Measurements from ENCODE around the gene SPATS1.
A peak's percentile ranks its signal among the peaks of the same experiment; 100 is the strongest.

Gene SPATS1, protein sequence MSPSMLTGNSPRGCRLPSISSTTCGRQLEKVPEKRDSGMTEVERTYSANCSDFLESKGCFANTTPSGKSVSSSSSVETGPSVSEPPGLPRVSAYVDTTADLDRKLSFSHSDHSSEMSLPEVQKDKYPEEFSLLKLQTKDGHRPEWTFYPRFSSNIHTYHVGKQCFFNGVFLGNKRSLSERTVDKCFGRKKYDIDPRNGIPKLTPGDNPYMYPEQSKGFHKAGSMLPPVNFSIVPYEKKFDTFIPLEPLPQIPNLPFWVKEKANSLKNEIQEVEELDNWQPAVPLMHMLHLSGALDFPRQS

DNA sequence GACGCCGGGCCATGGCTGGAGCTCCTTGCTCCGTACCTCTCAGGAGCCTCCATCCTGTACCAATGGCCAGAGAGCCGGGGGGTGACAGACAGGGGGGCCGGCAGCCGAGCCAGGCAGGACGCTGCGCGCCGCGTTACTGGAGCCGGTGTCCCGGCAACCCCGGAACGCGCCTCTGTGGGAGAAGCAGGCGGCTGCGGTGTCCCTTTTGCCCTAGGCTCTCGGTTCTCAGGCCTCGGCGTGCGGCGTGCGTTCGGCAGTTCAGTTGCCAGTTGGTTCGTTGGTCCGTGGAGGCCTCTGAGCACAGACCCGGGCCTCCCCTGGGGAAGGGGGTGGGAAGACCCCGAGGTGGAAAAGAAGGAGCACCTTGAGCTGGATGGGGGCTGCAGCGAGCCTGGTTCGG, at the start of gene SPATS1:
Gene SPATS1 (plus strand): TSS at position 162 of the 400 bp plus-strand sequence. CDS start 446 bp downstream, outside the sequence.
- H3K27ac Mint-ChIP-seq = no peak within 1 kb of the TSS
- no peak for DNase-seq
- no peaks in the 10 kb centered on the region for H3K36me3 Mint-ChIP-seq (ENCODE audit: low read depth)
- peaks cover 6% of the 10 kb centered on the region for H3K4me1 Mint-ChIP-seq (ENCODE audit: low read depth)
- peaks cover 56% of the 10 kb centered on the region for H3K27me3 Mint-ChIP-seq
- H3K4me3 Mint-ChIP-seq = no peak within 1 kb of the TSS
- H3K9me3 Mint-ChIP-seq = no peaks in the 10 kb centered on the region

DNA sequence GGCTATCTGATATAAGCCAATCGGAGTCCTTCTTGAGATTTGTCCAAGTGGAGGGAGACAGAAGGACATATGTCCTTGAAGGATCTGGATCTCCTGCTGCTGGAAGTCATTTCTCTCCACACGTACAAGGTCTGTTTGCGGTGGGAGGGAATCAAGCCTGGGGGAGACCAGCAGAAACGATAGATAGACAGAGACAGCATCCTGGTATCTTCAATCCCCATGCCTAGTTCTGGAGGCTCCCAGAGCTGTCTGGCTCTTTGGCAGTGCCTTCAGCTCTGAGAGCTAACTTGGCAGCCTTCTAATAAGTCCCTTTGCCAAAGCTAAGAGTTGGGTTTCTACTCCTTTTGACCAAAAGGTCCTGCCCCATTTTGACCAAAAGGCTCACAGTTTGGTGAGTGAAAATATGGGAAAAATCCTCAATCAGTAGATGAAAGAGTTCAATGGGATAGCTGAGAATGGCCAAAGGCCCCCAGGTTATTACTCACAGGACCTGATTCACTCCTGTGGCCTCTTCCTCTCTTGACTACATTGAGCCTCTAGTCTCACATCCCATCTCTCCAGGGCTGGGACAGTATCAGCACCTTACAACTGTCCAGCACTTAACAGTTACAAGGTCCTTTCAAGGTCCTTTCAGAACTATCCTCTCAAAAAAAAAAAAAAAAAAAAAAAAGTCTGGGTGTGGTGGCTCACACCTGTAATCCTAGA, 49.6 kb upstream of the SPATS1 start:
- Mint-ChIP-seq H3K4me3 (no peak overlapping the region), H3K4me1 (ENCODE audit: low read depth) (peaks cover 10% of the 10 kb centered on the region), H3K36me3 (ENCODE audit: low read depth) (no peaks in the 10 kb centered on the region), H3K27ac (no peak overlapping the region), H3K27me3 (peaks cover 83% of the 10 kb centered on the region), H3K9me3 (no peaks in the 10 kb centered on the region)
- no peak for DNase-seq

DNA sequence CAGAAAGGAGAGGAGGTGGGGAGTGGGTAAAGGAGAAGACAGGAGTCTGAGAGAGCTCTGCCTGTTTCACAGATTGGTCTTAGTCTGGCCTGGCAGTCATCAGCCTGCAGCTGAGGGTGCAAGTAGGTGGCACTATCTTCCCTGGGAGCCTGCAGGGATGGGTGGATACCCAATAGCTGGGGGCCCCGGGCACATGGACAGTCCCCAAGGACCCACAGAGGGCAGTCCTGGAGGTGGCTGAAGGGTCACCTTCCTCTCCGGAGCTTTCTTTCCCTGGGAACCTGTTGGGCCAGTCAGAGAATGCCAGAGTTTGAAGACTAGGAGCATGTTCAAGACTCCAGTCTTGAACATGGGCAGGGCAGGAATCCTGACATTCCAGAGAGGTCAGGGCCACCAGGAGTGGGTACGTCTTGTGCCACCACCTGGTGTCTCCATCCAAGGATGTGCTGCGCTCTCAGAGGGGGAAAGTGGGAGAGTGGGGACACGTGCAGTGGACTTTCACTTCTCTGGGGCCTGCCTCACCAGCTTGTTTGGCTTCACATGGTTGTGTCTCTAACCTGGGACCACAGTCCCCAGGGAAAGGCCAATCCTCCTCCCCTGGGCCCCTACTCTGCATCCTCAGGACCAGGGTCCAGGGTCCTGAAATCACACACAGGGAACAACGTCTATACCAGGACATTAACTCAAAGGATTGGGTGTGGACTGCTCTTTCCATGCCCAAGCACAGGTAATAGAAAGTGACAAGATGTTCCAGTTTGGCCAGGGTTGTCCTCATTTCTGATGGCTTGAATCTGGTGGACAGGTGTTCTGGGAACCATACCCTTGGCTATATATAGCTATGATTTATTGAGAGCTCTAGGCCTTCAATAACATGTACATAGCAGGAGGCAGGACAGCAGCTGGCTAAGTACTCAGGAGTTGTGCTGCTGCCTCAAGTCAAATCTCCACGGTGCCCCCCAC, 47.3 kb upstream of the SPATS1 start:
- Mint-ChIP-seq H3K9me3 (no peaks in the 10 kb centered on the region), H3K4me3 (no peak overlapping the region), H3K4me1 (ENCODE audit: low read depth) (peaks cover 15% of the 10 kb centered on the region), H3K27ac (no peak overlapping the region), H3K27me3 (peaks cover 77% of the 10 kb centered on the region), H3K36me3 (ENCODE audit: low read depth) (peaks cover 9% of the 10 kb centered on the region)
- no peak for DNase-seq

DNA sequence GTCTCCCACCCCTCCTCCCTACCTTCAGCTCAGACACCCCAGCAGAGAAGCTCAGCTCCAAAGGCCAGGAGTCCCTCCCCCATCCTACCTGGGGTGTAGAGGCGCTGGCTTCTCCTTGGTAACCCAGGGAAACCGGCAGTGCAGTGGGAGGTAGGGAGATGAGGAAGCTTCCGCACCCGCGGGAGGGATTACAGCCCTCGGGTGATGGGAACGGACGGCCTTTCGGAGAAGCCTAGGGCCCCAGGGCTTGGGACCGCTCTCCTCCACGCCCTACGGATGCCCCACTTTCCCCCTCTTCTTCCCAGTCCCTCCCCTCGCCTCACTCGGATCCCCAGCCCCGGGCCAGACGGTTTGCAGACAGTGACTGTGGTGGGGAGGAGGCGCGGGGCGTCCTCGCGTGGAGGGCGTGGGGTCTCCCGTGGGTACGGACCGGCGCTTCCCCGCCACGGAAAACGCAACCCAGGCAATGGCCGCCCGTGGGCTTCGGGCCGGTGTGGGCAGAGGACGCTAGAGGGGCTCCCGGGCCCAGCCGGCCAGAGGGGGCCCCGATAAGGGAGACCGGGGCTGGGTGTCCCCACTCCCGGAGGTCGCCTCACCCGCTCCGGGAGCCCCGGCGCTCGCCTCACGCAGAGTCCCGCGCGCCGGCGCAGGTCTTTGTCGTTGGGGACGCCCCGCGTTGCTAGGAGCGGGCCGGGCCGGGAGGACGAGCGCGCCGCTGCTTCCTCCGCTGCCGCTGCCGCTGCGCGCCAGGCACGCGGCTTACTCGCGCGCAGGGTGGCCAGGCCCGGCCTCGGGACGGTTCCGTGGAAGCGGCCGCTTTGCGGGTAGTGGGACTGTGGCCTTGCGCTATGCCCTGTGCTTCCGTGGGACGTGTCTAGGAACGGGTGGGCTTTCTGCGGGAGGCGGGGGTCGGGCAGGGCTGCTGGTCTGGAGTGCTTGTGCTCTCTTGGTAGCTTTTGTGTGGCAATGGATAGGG, 45.1 kb upstream of the SPATS1 start:
- Mint-ChIP-seq H3K27me3 (peaks cover 56% of the 10 kb centered on the region), H3K27ac (no peak overlapping the region), H3K36me3 (ENCODE audit: low read depth) (peaks cover 31% of the 10 kb centered on the region)

DNA sequence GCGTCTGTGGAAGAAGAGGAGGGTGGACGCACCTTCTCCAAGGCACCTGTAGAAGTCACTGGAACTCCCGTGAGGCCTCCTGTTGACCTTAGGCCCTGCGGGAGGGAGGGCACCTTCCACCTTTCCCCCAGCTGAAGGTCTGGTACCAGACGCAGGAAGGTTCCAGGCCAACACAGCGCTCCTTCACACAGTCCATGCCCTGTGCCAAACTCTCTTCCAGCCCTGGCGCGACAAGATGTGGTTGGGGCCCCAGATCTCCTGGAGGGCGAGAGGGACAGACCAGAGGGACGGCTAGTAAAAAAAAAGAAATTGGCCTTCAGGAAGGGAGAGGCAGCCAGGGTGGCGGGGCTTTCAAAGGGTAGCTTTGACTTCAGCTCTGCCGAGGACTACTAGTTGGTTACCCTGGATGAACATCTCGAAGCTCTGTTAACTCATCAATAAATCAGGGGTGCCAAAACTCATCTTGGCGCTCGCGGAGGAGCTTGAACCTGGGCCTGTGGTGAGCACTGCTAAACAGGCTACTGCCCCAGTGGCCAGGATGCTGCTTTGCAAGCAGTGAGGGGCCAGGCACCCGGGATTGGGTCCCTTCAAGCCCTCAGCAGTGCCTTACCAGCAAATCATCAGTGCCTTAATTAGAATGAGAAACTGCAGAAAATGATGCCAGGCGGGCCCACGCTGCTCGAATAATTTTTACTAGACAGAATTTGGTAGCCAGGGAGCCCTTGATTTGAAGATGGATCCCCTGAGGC, 44.2 kb upstream of the SPATS1 start:
- Mint-ChIP-seq H3K27ac (no peak overlapping the region), H3K27me3 (peaks cover 50% of the 10 kb centered on the region), H3K4me3 (peak overlapping the region; percentile 50), H3K36me3 (ENCODE audit: low read depth) (peaks cover 40% of the 10 kb centered on the region), H3K9me3 (no peaks in the 10 kb centered on the region), H3K4me1 (ENCODE audit: low read depth) (peaks cover 15% of the 10 kb centered on the region)
- DNase-seq = no peak

More for the DNA sequence above, 45.1 kb upstream of the SPATS1 start:
- Mint-ChIP-seq H3K4me3 (peak overlapping the region; percentile 50), H3K4me1 (ENCODE audit: low read depth) (peaks cover 15% of the 10 kb centered on the region), H3K9me3 (no peaks in the 10 kb centered on the region)
- DNase-seq = peak; percentile 76

DNA sequence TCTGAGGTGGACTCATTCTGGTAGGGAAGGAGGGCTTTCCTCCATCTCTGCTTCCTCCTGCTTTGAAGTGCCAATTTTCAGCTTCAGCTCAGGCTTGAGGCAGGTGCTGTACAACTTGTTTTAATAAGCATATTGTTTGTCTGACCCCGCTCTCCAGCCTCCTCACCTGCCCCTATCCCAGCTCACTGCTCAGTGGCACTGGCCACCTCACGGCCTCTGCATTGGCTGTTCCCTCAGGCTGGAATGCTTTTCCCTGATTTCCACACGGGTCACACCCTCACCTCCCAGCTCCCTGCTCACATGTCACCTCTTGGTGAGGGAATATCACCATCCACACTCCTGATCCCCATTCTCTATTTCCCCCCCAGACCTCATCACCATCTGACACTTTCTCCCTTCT, 43.6 kb upstream of the SPATS1 start:
- Mint-ChIP-seq H3K4me3 (no peak overlapping the region), H3K4me1 (ENCODE audit: low read depth) (peaks cover 15% of the 10 kb centered on the region), H3K9me3 (no peaks in the 10 kb centered on the region), H3K27me3 (peaks cover 44% of the 10 kb centered on the region), H3K27ac (no peak overlapping the region), H3K36me3 (ENCODE audit: low read depth) (peaks cover 46% of the 10 kb centered on the region)
- DNase-seq = no peak

DNA sequence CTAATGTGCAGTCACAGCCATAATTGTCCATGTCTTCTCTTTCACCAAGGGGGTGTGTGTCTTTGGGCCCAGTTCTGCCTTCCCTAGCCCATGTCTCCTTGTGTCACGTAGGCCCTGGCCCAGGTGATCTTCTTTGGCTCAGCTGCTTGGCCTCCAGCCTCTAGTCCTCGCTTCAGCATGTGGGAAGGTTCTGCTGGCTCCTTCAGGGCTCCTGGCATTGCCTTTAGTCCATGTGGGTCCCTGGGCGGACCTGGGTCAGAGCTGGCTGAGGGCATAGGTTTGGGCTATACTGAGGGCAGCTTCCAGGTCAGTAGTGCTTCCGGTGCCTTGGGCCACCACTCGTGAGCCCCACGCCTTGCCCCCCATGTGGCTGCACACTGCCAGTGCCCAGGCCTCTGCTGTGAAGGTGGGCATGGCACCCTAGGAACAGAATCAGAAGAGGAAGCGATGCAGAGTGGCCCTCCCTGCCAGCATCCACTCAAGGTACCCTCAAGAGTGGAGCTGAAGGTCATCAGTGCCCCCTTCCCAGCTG, 42.1 kb upstream of the SPATS1 start:
- DNase-seq = no peak
- H3K4me3 Mint-ChIP-seq = no peak overlapping the region
- H3K27ac Mint-ChIP-seq = no peak overlapping the region
- peaks cover 61% of the 10 kb centered on the region for H3K36me3 Mint-ChIP-seq (ENCODE audit: low read depth)
- H3K27me3 Mint-ChIP-seq = peaks cover 31% of the 10 kb centered on the region
- no peaks in the 10 kb centered on the region for H3K9me3 Mint-ChIP-seq
- peaks cover 15% of the 10 kb centered on the region for H3K4me1 Mint-ChIP-seq (ENCODE audit: low read depth)

DNA sequence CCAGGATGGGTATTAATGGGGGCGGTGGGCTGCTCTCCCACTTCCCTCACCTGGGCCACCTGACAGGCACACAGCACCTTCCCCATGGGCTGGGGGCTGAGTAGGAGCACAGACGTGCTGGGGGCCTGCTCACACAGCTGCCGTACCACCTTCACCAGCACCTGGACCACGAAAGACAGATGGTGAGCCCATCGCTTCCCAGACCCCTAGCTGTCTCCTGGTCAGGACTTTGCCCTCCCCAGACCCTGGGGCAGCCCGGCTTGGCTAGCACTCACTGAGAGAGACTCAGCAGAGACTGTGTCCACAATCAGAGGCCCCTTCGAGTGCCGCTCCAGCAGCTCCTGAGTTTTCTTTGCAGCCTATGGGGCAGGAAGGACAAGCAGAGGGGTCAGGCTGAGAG, 41.3 kb upstream of the SPATS1 start:
- Mint-ChIP-seq H3K9me3 (no peaks in the 10 kb centered on the region), H3K4me3 (no peak overlapping the region), H3K27me3 (peaks cover 26% of the 10 kb centered on the region), H3K4me1 (ENCODE audit: low read depth) (peaks cover 15% of the 10 kb centered on the region), H3K27ac (no peak overlapping the region), H3K36me3 (ENCODE audit: low read depth) (peaks cover 69% of the 10 kb centered on the region)
- no peak for DNase-seq

DNA sequence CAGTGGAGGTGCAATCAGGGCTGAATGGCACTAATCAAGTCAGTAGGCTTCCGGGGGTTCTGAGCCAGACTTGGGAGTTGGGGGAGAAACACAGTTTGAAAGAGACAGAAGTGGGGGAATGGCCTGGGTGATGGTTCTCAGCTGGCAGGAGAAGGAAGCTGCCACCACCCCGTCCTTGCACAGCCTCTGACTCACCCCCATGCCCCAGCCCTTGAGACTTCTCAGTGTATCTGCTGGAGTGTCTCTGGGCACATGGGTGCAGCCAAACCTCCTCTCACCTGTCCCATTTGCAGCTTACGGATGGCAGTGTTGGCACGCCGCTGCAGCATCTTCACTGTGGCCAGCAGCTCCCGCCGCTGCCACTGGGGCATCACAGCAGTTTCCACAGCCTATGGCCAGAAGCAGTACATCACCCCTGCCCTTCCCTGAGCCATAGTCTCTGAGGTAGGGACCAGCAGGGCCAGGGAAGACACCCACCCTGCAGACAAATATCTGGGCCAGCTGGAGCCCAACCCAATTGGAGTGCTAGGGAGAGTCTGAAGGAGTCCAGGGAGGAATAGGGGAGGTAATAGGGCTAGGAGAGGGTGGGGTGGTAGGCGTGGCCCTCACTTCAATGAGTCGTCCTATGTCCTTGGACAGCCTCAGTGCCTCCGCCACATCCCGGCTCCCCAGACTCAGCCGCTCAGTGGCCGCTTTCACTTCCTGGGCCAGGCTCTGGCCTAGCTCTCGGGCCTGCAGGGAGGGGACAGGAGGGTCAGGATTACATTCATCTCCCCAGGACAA, 40.5 kb upstream of the SPATS1 start:
- Mint-ChIP-seq H3K27ac (peak overlapping the region; percentile 12), H3K9me3 (no peaks in the 10 kb centered on the region)

DNA sequence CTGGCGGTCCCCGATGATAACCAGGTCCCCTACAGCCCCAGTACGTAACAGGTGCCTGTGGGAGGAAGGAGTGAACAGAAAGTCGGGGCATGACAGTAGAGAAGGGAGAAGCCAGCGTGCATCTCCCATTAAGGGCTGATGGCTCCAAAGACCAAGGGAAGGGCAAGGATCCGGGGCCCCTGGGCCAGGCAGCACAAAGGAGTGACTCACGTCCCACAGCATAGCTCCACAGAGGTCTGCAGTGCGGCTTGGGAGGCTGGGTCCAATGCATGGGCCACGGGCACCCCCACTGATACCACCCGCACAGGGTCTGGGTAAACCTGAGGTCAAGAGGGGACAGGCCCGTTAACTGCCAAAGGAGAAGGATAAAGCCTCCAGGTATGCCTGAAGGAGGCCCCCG, 39.6 kb upstream of the SPATS1 start:
- H3K27ac Mint-ChIP-seq = no peak overlapping the region
- no peaks in the 10 kb centered on the region for H3K9me3 Mint-ChIP-seq
- DNase-seq = no peak
- no peak overlapping the region for H3K4me3 Mint-ChIP-seq
- H3K4me1 Mint-ChIP-seq (ENCODE audit: low read depth) = peaks cover 4% of the 10 kb centered on the region
- peaks cover 85% of the 10 kb centered on the region for H3K36me3 Mint-ChIP-seq (ENCODE audit: low read depth)
- H3K27me3 Mint-ChIP-seq = peaks cover 12% of the 10 kb centered on the region

More for the DNA sequence above, 40.5 kb upstream of the SPATS1 start:
- H3K36me3 Mint-ChIP-seq (ENCODE audit: low read depth) = peaks cover 77% of the 10 kb centered on the region
- DNase-seq = no peak
- peaks cover 9% of the 10 kb centered on the region for H3K4me1 Mint-ChIP-seq (ENCODE audit: low read depth)
- H3K27me3 Mint-ChIP-seq = peaks cover 17% of the 10 kb centered on the region
- no peak overlapping the region for H3K4me3 Mint-ChIP-seq

DNA sequence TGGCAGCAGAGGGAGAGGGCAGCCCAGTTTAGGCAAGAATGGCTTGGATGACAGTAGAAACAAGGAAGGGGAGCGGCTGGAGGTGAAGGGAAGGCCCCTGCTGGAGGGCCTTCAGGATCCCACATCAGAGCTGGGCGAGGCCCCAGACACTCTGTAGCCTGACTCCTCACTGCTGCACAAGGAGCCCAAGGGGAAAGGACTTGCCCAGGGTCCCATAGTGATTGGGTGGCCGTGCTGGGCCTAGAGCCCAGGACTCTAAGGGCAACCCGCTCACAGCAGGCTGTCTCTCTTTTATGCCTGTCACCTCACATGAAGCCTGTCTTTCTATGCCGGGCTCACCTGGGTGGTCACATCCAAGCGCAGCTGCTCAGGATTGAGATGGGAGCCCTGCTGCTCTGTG, 38.6 kb upstream of the SPATS1 start:
- H3K9me3 Mint-ChIP-seq = no peaks in the 10 kb centered on the region
- H3K4me1 Mint-ChIP-seq (ENCODE audit: low read depth) = no peaks in the 10 kb centered on the region
- H3K27me3 Mint-ChIP-seq = peaks cover 3% of the 10 kb centered on the region
- no peak overlapping the region for H3K4me3 Mint-ChIP-seq
- H3K27ac Mint-ChIP-seq = no peak overlapping the region
- peaks cover 94% of the 10 kb centered on the region for H3K36me3 Mint-ChIP-seq (ENCODE audit: low read depth)
- no peak for DNase-seq

Measured in activated T-cell treated with anti-CD3 and anti-CD28 coated beads, Interleukin-2, amount 50 U/mL, for 24 hours (primary cell).